HG03571 (cell line): ENCODE measurements around the gene TNPO3.
"Not testable (repeated sequence)": the region's sequence is repeated elsewhere in the genome, so short reads cannot be mapped to it uniquely, and the experiment has no call there.

ENCODE experiments used
- ATAC-seq: cut with Tn5 transposase; IDR thresholded peaks from one replicate; pipeline ENCODE4 v1.9.1; 2021; ENCODE audit not compliant: unreplicated experiment

The TNPO3 gene

DNA sequence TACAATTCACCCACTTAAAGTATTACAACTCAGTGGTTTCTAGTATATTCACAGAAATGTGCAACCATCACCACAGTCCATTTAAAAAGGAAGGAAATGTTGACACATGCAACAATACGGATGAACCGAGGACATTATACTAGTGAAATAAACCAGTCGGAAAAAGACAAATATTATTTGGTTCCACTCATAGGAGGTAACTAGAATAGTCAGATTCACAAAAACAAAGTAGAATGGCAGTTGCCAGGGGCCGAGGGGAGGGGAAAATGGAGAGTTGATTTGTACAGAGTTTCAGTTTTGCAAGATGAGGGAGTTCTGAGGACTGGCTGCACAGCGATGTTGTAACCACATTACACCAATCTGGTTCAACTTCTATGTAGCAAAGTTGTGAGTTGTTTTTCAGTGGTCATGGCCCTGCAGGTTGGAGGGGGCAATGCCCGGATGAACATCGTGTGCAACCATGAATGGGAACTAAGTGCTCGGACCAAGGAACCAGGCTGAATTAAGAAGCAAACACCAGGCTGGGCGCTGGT, 17.6 kb upstream of the TNPO3 start:
- no peak for ATAC-seq

DNA sequence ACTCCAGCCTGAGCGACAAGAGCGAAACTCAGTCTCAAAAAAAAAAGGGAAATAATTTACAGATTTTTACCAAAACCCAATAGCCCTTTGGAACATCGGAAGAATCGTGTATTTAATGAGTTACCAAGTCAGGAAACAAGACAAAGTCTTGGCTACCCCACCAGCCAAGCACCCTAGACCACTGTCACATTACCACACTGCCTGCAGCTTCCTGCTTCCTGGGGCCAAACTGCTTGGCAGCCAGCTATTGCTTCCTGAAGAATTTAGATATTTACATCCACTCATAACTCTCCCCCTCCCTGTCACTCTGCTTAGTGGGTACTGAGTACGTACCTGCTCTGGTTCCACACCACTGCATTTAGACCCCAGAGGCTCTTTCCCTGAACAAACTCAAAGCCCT, 14.1 kb upstream of the TNPO3 start:
- no peak for ATAC-seq

DNA sequence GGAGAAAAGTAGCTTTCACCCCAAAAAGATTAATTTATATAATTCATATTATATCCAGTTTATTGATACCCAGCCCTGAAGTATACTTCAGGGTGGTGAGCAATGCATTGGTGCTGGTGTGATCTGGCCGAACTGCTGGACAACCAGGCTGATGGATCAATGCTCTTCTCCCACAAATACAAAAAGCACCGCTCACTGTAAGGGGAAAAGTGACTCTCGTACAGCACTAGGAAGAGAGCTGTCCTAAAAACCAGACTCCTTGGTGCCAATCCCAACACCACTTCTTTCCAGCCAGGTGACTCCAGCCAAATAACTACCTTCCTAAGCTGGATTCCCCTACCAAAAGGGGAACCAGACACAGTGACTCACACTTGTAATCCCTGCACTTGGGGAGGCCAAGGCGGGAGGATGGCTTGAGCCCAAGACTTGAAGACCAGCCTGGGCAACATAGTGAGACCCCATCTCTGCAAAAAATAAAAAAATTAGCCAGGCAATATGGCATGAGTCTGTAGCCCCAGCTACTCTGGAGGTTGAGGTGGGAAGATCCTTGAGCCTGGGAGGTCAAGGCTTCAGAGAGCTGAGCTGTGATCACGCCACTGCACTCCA, 13.1 kb upstream of the TNPO3 start:
- ATAC-seq = no peak

DNA sequence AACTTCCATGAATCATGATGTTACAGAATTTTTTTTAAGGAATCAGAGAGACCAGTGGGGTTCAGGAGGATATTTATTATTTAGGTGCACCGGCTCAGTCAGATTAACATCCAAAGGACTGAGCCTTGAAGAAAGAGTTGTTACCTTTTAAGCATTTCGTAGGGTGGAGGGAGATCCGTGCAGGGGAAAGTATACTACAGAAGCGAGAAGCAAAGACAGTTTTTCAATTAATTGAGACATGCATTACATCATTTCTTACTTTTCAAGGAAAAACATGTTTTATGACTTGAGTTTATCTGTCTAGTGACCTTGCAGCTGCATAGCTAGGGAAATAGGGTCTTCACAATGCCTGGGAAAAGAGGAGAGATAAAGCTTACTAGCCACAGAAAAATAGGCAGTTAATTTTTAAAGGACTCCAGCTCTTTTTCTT, 12.2 kb upstream of the TNPO3 start:
- not testable (repeated sequence) for ATAC-seq

DNA sequence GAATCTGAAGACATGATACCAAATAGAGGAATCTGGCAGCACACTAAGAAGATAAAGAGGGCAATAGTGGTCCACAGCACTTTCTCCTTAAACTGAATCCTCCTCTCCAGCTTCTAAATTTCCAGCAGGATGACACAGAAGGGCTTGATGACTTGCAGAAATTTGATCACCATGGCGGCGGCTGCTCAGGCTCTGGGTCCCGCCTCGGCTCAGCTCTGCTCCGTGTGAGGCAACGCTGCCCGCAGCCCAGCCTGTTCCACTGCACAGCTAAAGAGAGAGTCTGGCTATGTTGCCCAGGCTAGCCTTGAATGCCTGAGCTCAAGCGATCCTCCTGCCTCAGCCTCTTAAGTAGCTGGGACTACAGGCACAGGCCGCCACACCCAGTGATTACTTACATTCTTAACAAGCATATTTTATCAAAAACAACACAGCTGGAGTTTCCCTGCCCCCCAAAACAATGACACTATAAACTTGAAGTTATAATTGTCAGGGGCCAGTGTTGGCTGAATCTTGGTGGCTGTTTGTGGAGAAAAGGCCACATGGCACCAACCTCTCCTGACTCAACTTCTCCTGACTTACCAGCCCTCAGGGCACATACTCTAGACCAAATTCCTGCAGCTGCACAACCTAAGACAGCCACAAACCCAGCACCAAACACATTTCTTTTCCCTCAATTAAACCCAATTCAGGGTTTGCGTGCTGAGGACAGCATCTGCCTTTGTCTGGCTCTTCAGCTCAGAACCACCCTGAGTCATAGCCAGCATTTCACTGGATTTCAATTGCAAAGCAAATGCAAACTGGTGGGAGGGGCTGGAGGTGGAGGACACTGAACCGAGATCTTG, 11.6 kb upstream of the TNPO3 start:
- ATAC-seq = no peak

DNA sequence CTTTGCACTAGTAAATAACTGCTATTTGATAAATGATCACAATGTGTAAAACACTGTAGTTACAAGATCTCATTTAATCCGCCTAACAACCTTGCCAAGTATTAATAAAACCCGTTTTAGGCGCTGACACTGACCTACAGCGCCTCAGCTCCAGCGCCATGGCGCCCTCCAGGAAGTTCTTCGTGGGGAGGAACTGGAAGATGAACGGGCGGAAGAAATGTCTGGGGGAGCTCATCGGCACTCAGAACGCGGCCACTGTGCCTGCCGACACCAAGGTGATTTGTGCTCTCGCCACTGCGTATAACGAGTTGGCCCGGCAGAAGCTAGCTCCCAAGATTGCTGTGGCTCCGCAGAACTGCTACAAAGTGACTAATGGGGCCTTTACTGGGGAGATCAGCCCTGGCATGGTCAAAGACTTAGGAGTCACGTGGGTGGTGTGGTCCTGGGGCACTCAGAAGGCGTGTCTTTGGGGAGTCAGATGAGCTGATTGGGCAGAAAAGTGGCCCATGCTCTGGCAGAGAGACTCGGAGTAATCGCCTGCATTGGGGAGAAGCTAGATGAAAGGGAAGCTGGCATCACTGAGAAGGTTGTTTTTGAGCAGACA, 1.1 kb upstream of the TNPO3 start:
- no peak for ATAC-seq

DNA sequence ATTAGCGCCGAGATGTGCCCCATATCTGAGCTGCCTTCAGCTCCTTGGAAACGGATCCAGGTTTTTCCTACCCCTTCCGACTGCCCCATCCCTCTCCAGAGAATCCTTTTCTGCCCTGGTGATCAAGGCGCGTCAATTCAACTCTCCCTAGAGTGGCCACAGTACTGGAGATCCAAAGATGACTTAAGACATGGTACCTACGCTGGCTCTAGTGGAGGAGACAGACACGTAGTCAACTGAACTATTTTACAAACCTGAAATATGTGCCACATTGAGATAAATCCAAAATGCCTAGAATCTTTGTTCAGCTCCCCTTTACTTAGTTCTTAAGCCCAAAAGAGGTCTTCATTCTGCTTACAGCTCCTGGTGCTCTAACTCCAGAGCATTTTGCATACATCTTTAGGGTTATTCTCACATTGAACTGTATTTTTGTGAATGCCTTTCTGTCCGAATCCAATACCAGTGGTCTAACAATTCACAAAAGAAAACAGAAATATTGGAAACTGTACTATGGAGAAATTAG, 444 bp upstream of the TNPO3 start:
- peak; percentile 13 for ATAC-seq

DNA sequence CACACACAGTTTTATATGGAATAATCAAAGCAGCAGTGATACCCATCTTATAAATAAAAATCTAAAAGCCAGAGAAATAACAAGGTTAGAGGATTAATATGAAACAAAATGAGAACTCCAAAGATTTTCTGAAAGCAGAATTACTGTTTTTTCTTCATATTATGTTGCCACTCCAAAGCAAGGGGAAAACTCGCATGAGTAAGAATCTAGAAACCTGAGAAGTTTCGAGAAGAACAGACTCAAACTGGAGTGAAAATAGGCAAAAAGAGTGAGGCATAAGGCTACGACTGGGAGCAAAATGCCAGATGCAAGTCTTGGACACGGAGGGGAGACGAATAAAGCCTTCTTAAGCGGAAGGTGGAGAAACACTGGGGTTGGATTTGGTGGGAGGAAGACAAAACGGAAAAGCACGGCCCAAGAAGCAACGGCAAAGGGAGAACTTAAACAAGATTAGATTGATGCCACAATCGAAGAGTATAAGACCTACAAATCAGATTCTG, 923 bp downstream of the TNPO3 start:
- no peak for ATAC-seq

DNA sequence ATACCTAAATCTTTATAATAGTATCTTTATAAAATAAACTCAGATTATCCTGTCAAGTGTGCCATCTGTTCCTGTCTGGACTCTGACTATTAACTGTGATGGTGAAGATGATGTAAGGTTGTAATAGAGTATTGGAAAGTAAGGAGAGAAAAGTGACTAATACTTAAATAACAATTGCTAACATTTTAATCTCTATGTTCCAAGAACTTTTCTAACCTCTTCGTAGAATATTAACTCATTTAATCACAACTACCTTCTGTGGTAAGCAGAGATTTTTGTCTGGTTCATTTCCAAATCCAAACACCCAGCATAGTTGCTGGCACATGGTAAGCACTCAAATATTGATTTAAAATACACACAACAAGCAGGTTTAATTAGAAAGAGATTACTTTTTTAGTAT, 2.5 kb downstream of the TNPO3 start:
- no peak for ATAC-seq

DNA sequence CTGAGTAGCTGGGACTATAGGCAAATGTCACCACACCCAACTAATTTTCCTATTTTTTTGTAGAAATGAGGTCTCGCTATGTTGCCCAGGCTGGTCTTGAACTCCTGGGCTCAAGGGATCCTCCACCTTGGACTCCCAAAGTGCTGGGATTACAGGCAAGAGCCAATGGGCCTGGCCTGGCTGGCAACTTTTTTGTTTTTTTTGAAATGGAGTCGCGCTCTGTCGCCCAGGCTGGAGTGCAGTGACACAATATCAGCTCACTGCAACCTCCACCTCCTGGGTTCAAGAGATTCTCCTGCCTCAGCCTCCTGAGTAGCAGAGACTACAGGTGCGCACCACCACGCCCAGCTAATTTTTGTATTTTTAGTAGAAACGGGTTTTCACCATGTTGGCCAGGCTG, 3.5 kb downstream of the TNPO3 start:
- not testable (repeated sequence) for ATAC-seq

DNA sequence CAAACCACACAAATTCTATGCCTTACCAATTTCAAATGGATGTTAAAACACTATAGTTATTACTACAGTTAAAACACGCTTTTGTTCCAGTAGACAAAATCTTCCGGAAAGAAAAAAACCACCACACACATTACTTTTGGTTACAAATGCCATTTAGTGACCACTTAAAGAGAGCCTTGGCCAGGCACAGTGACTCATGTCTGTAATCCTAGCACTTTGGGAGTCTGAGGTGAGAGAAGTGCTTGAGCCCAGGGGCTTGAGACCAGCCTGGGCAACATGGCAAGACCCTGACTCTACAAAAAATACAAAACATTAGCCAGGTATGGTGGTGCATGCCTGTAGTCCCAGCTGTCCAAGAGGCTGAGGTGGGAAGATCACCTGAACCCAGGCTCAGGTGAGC, 7.2 kb downstream of the TNPO3 start:
- ATAC-seq = no peak

DNA sequence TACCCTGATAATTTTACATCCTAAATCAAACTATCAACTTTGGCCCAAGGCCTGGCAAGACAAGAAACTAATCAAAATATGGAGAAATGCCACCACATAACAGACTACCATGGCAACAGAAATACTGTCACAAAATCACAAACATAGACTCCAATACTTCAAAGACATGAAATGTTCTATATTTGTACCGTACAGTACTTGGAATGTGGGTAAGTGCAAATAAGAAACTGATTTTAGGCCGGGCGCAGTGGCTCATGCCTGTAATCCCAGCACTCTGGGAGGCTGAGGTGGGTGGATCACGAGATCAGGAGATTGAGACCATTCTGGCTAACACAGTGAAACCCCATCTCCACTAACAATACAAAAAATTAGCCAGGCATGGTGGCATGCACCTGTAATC, 9.2 kb downstream of the TNPO3 start:
- ATAC-seq = no peak

DNA sequence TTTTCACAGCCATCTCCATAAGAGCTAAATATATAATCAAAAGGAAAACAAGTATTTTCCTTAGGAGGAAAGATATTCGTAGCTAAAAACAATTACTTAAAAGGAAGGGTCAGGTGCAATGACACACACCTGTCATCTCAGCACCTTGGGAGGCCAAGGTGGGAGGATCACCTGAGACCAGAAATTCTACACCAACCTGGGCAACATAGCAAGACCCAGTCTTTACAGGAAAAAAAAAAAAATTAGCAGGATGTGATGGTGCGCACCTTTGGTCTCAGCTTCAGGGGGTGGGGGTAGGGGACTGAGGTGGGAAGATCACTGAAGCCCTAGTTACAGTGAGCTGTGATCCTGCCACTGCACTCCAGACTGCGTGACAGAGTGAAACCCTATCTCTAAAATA, 11.9 kb downstream of the TNPO3 start:
- no peak for ATAC-seq

DNA sequence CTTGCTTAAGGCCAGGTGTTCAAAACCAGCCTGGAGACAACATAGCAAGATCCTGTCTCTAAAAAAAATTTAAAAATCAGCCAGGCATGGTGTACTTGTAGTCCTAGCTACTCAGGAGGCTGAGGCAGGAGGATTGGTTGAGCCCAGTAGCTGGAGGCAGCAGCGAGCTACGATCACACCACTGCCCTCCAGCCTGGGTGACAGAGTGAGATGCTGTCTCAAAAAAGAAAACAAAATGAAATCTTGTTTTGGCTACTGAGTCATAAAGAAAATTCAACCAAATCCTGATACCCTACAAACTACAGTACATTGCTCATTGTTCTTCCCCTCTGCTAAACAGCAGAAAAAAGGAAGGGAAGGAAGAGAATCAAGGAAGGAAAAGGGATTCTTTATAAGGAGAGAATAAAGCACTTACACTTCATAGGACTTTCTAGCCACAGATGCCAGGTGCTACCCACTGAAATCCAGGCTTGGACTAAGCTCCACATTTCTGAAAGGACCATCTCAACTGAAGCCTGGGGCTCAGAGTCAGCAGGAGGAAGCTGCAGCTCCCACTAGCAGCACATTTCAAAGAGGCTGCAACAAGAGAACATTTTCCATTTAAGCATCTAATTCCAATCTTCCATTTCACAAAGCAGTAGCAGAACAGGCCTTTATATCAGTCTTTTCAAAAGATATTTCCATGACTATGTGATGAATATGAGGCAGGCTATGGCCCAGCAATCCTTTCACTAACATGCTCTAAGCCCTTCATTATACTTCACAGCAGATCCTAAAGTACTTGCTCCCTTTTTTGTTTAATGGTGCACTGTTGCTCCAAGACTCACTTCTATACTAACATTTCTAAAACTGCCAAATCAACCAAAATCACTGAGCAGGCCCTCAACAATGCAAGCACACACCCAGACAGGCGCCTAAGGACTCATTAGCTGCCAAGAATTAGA, 13.5 kb downstream of the TNPO3 start:
- ATAC-seq = no peak

DNA sequence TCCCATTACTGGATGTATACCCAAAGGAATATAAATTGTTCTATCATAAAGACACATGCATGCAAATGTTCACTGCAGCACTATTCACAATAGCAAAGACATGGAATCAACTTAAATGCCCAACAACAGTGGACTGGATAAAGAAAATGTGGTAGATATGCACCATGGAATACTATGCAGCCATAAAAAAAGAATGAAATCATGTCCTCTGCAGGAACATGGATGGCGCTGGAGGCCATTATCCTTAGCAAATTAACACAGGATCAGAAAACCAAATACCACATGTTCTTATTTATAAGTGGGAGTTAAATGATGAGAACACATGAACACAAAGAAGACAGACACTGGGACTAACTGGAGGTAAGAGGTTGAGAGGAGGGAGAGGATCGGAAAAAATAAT, 16.4 kb downstream of the TNPO3 start:
- not testable (repeated sequence) for ATAC-seq

DNA sequence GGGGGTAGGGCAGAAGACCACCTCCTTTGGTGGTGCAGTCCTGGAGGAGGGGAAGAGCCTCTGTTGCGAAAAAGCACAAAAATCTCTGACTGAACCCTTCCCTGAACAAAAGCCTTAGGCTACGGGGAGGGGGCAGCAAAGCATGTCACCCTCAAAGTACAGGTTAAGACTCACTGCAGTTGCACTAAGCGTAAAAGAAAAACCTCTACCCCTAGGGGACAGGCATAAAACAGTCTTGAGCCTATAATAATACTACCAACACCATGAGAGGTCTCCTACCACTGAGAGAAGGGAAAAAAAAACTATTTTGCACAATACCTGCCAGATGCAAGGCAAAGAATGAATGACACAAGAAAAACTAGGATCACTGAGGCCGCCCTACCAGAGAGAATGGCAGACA, 17.3 kb downstream of the TNPO3 start:
- ATAC-seq = no peak

DNA sequence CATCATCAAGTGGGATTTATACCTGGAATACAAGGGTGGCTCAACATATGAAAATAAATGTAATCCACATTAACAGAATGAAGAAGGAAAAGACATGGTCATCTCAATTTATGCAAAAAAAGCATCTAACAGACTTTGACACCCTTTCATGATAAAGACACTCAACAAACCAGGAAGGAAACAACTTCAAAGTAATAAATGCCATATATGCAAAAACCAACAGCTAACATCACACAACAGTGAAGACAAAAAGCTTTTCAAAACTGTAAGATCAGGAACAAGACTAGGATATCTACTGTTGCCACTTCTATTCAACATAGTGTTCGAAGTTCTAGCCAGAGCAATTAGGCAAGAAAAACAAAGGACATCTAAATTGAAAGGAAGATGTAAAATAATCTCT, 22.9 kb downstream of the TNPO3 start:
- ATAC-seq = no peak

DNA sequence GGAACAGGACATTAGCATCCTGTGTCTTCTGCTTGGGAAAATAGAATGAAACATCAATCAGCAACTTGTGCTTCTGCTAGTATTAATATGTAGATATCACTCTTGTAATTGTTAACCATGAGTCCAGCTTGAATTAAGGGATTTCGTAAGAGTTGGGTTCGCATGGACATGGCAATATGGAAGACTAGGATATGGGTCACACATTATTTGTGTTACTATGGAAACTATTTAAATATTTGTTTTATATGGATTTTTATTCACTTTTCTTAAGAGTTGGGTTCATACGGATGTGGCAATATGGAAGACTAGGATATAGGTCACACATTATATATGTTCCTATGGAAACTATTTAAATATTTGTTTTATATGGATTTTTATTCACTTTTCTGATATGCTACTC, 24.5 kb downstream of the TNPO3 start:
- ATAC-seq = no peak

DNA sequence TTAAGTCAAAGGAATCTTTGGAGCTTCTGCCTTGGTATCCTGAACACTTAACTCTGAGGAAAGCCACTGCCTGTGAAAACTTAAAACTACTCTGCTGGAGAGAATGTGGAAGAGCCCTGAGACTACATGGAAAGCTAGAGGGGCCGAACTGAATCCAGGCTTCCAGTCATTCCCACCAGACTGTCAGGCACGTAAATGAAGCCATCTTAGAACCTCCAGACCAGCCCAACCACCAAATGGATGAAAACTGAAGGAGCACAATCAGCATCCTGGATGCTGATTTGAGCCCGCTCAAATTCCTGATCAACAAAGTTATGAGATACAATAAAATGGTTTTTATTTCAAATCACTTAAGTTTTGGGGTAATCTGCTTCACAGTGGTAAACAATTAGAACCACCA, 30.8 kb downstream of the TNPO3 start:
- no peak for ATAC-seq

DNA sequence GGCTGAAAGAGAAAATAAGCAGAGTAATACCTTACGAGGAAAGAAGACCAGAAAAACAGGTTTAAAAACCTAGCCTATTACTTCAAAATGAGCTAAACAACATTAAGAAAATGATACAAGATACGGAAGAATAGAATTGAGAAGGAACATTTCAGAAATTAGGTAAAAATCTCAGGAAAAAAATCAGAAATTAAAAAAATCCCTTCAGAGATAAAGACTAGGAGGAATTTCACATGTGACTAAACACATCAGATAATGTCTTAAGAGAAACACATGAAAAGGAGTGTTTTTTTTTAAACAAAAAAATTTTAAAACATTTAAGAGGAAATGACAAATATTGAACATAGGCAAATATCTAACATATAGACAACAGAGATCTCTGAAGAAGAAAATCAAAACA, 33.3 kb downstream of the TNPO3 start:
- no peak for ATAC-seq
